Right lung (tissue), 5 donors: ENCODE measurements around the gene TAS2R1. TPM values are rescaled to one million over a fixed set of nuclear protein-coding genes. Genes with fewer than 3 reads are reported as not detected.

Source experiments
- DNase-seq, 2 donors: peaks; one replicate each; pipeline ENCODE4 v3.0.0-alpha.2; 2013
- polyA plus RNA-seq, 5 donors: library from polyadenylated mRNA; unstranded; fragments of 120-200 nt; gene quantifications; one replicate each; pipeline versions ENCODE4 v1.2.1 to v1.2.3, GENCODE V29; 2013; ENCODE audit warnings: inconsistent platforms in 1 of 5, low replicate concordance in 1 of 5; ENCODE audit not compliant: insufficient read length in 5 of 5, insufficient read depth in 1 of 5

The TAS2R1 gene
- polyA plus RNA-seq, 5 donors: 0.10 TPM; not detected in 4

GRCh38 chr5:9589049-9589835 is 40.9 kb downstream of the TAS2R1 start:
- no peak for DNase-seq

GRCh38 chr5:9588254-9588653 is 41.9 kb downstream of the TAS2R1 start:
- no peak for DNase-seq

- no peak for DNase-seq
These were observed 43.0 kb downstream of the TAS2R1 start for GRCh38 chr5:9587135-9587534.

- no peak for DNase-seq
These were observed 47.7 kb downstream of the TAS2R1 start for GRCh38 chr5:9582406-9582805.

Other genes with a start within 250 kb of the TAS2R1 start
- gene SEMA5A, start 84.3 kb downstream of the TAS2R1 start, polyA plus RNA-seq: 10 to 100 TPM; 14.2 to 25.1 (median 18.4) TPM